GM12891 (cell line): ENCODE data around the gene GSDME.

Source experiments
- PAX5 ChIP-seq: IDR thresholded peaks from 2 replicates; pipeline ENCODE4 v1.6.1; 2011; ENCODE audit warnings: low read length, moderate library complexity, mild to moderate bottlenecking; ENCODE audit not compliant: insufficient read depth, severe bottlenecking
- POLR2A ChIP-seq: IDR thresholded peaks from 2 replicates; pipeline ENCODE4 v1.6.1; 2011; ENCODE audit warnings: low read depth, low read length, control low read depth
- POLR2AphosphoS5 ChIP-seq: IDR thresholded peaks from 2 replicates; pipeline ENCODE4 v1.6.1; 2011; ENCODE audit warnings: low read depth, low read length, control low read depth
- POU2F2 ChIP-seq: IDR thresholded peaks from 2 replicates; pipeline ENCODE4 v1.6.1; 2011; ENCODE audit warnings: low read depth, mild to moderate bottlenecking, control low read depth, low read length, moderate library complexity
- SPI1 ChIP-seq: IDR thresholded peaks from 2 replicates; pipeline ENCODE4 v1.6.1; 2011; ENCODE audit warnings: low read depth, low read length, control low read depth
- TAF1 ChIP-seq: IDR thresholded peaks from 2 replicates; pipeline ENCODE4 v1.6.1; 2011; ENCODE audit warnings: low read depth, low read length, control low read depth

GRCh38 chr7:24799506-24799905 lies 42.2 kb upstream of the GSDME start:
- TF ChIP-seq POLR2AphosphoS5 (no peak), POLR2A (no peak), TAF1 (no peak), SPI1 (no peak), PAX5 (no peak), POU2F2 (no peak)
